SK-N-SH treated with all-trans-retinoic acid at 6 μM for 48 hours (cell line): Measurements from ENCODE around the gene RAB41.
"Not testable (repeated sequence)": the region's sequence is repeated elsewhere in the genome, so short reads cannot be mapped to it uniquely, and the experiment has no call there.

Experiments used
- CSRNP3 ChIP-seq: fragments of 250-450 bp; sonication (Bioruptor Pico); IDR thresholded peaks from 2 replicates; pipeline ENCODE4 v1.5.1; 2021; ENCODE audit warnings: mild to moderate bottlenecking, moderate library complexity
- SNAI2 ChIP-seq: fragments of 250-450 bp; sonication (Bioruptor Pico); IDR thresholded peaks from 2 replicates; pipeline ENCODE4 v1.5.0; 2020; ENCODE audit warnings: mild to moderate bottlenecking, moderate library complexity
- ZC3H10 ChIP-seq: fragments of 250-450 bp; sonication (Bioruptor Pico); IDR thresholded peaks from 2 replicates; pipeline ENCODE4 v1.5.1; 2021; ENCODE audit warnings: mild to moderate bottlenecking, moderate library complexity
- ZFP30 ChIP-seq: fragments of 450-650 bp; formaldehyde crosslinking; IDR thresholded peaks from 2 replicates; pipeline ENCODE4 v1.5.0; 2022; ENCODE audit warnings: mild to moderate bottlenecking, moderate library complexity

DNA sequence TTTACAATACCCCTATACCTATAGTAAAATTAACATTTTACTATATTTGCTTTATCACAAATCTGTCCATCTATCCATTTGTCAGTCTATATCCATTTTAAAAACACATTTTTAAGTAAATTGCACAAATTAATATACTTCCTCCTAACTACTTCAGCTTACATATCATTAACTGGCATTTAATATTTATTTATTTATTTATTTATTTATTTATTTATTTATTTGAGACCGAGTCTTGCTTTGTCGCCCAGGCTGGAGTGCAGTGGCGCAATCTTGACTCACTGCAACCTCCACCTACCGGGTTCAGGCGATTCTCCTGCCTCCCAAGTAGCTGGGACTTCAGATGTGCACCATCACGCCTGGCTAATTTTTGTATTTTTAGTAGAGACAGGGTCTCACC is 41.7 kb downstream of the RAB41 start:
- not testable (repeated sequence) for TF ChIP-seq ZFP30; SNAI2 (CRISPR knock-in tag); ZC3H10; CSRNP3 (CRISPR knock-in tag)
